GM18907 (cell line): Measurements from ENCODE around the gene RAB29.

ENCODE experiments used
- ATAC-seq: cut with Tn5 transposase; IDR thresholded peaks from one replicate; pipeline ENCODE4 v1.9.1; 2021; ENCODE audit warnings: mild to moderate bottlenecking, moderate library complexity; ENCODE audit not compliant: unreplicated experiment

The RAB29 gene

DNA sequence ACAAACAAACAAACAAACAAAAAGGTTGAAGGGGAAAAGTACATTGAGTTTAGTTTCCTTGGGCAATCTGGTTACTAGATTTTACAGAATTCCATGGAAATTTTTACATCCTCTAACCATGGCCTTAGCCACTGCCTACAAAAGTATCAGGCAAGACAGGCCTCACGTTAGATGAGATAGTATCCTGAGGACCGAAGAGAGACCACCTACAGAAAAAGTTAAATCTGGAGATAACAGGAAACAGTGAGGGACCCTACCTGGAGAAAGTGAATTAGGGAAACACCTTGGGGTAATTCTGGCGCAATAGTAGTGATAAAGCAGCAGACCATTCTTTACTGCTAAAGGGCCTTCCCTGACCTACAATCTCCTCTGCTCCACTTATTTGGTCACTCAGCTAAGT lies 8.7 kb downstream of the RAB29 start:
- ATAC-seq = no peak

DNA sequence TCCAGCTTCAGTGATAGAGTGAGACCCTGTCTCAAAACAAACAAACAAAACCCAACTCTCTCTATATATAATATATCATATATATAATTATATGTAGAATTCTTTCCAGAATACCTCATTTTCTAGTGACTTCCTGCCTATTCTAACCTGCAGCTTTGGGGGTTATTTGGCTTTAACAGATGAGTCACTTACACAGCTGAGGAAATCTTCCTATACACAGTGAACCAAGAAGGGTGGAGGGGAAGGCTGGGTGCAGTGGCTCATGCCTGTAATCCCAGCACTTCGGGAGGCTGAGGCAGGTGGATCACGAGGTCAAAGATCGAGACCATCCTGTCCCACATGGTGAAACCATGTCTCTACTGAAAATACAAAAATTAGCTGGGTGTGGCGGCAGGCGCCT lies 9.2 kb downstream of the RAB29 start:
- ATAC-seq = no peak

DNA sequence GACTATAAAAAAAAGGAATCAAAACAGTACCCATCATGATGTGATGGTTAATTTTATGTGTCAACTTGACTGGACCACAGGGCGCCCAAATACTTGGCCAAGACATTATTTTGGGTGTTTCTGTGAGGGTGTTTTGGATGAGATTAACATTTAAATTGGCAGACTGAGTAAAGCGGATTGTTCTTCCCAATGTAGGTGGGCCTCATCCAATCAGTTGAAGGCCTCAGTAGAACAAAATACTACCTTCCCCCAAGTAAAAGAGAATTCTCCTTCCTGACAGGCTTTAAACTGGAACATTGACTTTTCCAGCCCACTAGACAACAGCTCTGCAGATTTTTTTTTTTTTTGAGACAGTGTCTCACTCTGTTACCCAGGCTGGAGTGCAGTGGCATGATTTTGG lies 10.7 kb downstream of the RAB29 start:
- no peak for ATAC-seq

DNA sequence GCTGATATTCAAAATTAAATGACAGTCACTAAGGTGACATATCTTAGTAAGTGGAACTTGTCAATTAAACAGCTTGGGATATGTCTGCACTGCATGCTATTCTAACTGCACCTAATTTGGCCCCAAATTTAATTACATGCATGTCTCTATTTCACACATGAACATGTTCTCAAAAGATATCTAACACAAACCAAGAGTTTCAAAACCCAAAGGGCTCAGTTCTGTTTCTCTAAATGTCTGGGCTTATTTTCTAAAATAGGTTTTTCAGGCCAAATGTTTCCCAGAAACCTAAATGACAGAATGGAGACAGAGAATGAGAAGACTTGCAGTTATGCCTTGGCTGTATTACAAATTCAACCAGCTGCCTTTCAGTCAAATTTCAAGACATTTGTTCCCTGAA lies 11.3 kb downstream of the RAB29 start:
- no peak for ATAC-seq

DNA sequence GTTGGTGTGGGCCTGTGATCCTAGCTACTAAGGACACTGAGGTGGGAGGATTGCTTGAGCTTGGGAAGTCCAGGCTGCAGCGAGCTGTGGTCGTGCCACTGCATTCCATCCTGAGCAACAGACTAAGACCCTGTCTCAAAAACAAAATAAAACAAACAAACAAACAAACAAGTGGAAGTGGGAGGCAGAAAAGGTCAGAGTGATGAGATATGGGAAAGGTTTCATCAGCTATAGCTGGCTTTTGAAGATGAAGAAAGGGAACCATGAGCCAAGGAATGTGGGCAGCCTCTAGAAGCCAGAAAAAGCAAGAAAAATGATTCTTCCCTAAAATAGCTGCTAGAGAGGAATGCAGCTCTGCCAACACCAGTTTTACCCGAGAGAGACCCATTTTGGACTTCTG lies 14.7 kb downstream of the RAB29 start:
- ATAC-seq = no peak

DNA sequence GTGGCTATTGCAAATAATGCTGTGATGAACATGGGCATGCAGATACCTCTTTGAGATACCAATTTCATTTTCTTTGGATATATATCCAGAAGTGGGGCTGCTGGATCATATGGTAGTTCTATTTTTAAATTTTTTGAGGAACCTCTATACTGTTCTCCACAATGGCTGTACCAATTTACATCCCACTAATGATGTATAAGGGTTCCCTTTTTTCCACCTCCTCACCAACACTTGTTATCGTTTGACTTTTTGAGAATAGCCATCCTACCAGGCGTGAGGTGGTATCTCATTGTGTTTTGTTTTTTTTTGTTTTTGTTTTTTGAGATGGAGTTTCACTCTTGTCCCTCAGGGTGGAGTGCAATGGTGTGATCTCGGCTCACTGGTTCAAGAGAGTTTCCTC lies 18.7 kb downstream of the RAB29 start:
- ATAC-seq = no peak

DNA sequence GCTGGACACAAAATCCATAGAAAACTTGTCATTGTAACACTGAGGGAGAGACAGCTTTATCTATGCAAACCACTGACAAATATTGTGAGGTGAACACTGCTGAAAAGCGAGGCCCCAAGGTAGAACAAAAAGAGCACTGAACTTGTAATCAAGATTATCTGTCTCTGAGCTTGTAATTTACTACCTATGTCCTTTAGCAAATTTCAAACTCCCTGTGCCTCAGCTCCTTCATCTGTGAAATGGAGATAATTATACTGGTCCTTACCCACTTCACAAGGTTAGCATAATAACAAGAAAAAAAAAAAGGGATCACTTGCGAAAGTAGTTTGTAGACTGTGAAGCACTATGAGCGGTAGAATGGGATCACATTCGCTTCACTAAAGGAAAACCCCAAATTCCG lies 20.4 kb downstream of the RAB29 start:
- ATAC-seq = no peak

DNA sequence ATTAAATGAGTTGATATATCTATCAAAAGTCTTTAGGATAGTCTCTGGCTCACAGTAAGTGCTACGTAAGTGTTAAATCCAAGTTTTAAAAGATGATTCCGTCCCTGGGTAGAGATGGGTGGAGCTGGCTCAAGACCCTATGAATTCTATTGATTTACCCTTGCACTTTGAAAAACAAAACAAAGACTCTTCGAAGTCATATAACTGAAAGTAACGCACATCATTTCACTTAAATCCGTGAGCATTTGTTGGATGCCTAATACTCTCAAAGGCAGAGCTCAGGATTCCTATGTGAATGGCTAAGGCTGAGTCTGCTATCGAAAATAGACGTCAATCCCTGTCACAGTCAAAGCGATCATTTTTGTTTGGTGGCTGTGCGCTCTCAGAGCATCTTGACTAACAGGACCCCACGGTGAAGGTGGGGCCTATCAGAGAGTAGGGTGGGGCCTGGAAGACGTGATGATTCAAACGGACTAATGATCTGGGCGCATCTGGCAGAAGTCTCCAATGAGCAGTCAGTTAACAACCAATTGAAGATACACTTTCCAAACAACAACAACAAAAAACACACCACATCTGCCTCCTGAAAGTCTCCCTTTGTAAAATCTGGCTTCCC lies 24.1 kb downstream of the RAB29 start:
- no peak for ATAC-seq

DNA sequence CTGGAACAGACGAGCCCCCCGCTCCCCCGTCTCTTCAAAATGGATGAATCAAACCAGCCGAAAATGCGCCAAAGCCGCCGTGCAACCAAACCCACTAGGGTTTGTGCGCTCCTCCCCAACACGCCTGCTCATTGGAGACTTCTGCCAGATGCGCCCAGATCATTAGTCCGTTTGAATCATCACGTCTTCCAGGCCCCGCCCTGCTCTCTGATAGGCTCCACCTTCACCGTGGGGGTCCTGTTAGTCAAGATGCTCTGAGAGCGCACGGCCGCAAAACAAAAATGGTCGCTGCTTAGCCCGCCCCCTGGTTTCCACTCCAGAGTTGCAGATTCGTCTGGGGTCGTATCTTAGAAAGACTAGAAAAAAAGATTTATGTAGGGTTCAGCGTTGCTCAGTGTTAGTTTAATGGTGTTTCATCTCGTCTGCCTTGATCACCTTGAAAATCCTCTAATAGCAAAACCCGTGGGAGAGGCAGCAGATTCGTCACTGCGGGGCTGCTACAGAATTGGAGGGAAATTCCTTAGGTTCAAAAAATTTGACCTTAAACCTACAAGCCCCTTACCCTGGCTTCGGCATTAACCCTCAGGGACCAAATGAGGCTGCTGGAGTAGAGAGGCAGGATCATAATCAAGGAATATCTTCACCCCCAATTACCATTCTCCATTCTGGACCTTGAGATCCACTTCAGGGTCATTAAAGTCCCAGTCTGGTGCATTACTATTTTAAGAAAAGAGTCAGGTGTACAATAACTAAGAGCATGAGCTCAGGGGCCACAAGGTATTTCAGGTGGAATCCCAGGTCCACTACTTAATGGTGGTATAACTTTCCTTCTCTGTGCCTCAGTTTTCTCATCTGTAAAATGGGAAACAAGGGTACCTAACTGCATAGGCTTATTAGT lies 24.9 kb downstream of the RAB29 start, which contains the start of gene NUCKS1:
TSS of gene NUCKS1 (minus strand) at position 45 of the 898 bp plus-strand sequence. CDS start 209 bp downstream, outside the sequence.
- peak; percentile 83 for ATAC-seq

DNA sequence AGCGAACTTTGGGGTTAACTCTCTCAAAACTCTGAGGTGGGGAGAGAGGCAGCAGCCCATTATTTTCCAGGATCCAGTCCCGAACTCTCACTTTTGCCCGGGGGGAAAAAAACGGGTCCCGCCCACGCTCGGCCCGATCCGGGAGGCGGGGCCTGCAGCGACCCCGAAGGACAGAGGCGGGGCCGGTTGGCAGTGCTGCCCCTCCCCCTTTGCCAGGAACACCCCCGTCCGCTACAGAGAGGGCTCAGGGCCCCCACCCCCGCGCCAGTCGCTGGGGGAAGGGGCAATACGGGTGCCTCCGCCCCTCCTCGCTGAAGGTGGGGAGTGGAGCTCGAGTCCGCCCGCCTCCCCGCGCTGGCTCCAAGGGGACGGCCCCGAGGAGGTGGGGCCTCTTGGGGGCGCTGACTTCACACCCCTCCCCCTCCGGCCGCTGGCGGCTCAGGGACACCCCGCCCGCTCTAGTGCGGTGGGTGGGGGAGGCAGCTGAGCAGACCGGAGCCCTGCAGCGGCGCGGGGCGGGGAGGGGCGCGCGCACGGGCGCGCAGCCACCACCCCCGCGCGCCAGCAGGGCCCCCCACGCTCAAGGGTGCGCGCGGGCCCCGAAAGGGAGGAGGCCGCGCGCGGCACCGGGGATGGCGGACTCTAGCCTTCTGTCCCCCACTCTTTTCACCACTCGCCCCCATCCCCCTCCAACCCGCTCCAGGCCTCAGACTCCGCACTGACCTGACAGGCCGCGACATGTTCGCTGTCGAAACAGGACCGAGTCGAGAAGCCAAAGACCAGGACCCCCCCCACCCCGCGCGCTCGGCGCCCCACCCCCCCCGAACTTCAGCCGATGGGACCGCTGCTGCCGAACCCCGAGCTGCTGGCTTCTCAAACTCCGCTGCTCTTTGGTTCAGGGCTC lies 25.8 kb downstream of the RAB29 start:
- peak; percentile 76 for ATAC-seq

DNA sequence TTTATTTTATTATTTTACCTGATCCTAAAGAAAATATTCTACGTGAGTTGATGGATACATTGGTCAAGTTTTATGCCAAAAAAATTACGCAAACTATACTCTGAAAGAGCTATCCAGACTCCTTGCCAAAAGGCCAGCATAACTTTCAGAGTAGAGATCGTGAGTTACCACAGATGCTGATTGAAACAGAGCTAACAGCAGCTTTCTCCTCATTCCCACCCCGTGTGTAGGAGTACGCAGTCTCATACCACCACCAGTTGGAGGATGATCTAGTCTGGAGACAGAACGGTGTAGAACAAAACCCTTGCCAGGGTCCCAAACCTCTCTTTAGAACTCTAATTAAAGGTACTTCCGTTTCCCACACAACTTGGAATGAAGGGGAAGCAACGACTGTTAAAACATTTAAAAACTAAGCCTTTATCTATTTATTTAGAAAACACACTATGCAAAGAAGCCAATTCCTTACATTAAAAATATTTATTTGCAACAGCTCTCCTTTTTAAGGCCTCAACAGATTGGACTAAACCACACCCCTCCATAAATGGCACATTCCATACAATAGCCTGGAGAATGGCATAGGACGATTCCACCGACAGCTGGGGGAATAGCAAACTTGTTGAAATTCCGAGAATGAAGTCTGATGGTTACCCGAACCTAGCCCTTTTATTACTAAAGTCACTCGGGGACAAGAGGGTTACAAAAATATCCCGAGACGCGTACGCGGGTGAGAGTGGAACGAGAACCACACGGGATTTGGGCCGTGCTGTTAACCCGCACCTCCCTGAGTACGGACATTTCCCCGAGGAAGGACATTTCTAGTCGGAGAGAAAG lies 26.7 kb downstream of the RAB29 start:
- peak; percentile 20 for ATAC-seq

DNA sequence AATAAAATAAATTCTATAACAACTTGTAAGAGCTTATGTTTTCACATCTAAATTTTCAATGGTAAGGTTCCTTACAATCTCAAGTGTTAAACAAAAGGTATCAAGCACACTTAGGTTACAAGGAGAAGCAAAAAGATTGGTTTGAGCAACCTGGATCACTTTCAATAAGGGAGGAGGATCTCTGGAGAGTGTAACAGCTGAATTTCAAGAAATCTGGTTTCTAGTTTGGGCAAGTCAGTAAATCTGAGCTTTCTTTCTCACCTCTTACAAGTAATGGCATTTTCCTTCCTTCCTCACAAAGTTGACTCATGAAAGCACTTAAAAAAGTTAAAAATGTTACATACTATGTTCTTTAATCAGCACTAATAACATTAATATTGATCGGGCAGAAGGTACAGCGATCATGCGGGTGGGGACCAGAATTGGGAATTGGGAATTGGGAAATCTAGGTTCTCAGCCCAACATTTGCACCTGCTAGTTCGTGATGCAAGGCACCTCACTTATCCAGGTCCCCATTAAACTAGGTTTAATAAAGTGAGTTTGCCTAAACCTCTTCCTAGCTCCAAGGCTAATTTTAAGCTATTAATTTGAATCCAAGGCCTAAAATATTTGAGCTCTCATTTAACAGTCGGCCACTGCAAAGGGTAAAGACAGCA lies 28.4 kb downstream of the RAB29 start:
- no peak for ATAC-seq

DNA sequence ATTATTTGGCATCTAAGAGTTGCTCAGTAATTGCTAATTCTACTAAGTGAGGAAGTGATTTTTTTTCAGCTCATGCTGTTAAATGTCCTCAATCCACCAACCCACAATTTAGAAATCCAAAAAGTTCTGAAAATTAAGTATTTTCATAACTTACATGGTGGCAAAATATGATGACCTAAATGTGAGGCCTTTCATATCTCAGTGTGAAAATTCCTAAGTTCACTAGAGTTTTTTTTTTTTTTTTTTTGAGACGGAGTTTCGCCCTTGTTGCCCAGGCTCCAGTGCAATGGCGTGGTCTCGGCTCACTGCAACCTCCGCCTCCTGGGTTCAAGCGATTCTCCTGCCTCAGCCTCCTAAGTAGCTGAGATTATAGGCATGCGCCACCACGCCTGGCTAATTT lies 30.9 kb downstream of the RAB29 start:
- no peak for ATAC-seq

DNA sequence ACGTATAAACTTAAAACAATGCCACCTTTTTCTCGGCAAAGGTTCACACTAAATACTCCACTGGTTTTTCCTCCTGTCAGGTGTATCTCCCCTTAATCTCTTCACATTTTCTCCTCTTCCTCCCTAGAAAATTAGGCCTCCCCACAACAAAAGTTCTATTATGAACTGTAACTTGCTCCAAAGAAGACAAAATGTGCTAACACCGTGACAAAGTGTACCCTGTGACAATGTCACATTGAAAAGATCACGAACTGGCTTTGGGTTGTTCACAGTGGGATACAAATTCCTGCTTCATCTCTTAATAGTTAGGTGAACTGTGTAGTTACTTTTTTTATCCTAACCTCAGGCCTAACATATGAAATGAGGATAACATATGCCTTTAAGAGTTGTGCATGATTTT lies 31.3 kb downstream of the RAB29 start:
- no peak for ATAC-seq

DNA sequence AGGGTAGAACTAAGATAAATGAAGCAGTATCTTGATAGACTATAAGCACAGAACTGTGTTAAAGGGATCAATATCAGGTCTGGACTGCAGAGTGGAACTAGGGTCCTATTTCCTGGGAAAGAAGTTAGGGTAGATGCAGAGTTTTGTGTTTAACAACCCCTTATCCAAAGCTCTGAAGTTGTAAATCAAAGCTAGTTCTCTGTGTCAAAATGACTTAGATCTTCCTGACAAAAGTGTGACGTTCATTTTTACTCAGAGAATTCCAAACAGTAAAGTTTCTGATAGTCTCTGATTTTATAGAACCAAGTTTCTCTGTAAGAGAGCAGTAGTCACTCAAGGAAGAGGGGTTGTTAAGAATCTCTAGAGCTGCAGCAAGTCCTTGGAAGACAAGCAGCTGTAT lies 33.6 kb downstream of the RAB29 start:
- ATAC-seq = no peak

DNA sequence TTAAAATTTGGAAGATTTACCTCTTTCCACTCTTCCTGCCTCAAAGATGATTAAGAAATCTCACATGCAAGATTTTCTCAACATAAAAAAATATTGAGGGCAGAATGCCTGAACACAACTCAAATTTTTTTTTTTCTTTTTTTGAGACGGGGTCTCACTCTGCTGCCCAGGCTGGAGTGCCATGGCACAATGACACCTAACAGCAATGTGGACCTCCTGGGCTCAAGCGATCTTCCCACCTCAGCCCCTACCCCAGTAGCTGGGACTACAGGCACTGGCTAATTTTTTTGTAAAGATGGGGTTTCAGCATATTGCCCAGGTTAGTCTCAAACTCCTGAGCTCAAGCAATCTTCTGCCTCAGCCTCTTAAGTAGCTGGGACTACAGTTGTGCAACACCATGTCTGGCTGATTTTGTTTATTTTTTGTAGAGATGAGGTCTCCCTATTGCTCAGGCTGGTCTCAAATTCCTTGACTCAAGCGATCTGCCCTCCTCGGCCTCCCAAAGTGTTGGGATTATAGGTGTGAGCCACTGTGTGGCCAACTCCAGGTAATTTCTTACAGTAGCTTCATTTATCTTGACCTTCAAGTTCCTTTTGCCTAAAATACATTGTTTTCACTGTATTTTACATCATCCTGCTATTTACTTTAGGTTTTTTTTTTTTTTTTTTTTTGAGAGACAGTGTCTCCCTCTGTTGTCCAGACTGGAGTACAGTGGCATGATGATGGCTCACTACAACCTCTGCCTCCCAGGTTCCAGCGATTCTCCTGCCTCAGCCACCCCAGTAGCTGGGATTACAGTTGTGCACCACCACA lies 35.7 kb downstream of the RAB29 start:
- no peak for ATAC-seq

DNA sequence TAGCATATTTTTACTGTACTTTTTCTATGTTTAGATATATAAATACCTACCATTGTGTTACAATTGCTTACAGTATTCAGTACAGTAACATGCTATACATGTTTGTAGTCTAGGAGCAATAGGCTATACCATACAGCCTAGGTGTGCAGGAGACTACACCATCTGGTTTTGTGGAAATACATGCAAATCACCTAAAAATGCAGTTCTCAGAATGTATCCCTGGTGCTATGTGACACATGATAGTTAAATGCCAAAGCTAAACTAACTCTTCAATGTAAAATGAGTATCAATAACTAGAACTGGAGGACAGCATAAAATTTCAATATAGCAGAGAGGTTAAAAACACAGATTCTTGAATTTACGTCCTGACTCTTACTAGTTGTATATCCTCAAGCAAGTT lies 40.1 kb downstream of the RAB29 start:
- no peak for ATAC-seq

DNA sequence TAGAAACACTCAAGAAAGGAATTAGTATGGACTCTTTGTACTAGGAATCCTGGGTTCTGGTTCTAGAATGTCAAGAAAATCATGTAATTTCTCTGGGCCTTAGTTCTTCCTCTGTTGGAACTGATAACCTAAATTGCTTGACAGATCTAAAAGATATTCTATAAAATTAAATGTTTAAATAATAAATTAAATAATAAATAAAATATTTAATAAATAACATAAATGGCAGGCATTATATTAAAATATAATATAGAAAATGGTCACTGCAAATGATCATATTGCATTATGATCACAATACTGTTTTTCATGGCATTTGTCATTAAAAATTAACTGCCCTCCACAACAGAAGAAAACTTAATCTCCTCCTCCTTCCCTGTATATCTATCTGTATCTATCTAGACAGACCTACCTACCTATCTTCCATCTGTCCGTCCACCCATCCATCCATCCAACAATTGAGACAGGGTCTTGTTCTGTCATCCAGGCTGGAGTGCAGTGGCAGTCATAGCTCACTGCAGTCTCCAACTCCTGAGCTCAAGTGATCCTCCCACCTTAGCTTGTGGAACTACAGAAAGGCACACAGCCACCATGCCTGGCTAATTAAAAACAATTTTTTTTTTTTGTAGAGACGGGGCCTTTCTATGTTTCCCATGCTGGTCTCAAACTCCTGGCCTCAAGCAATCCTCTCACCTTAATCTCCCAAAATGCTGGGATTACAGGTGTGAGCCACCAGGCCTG lies 41.7 kb downstream of the RAB29 start:
- no peak for ATAC-seq
